Neural cell (in vitro differentiated cells): ENCODE results near the gene FRMPD4. TPM values are rescaled to one million over a fixed set of nuclear protein-coding genes. Genes with fewer than 3 reads are reported as not detected.

Source experiments
- H2AFZ ChIP-seq: fragments of 200-600, 300-800 bp; sonication (generic), shearing (Covaris generic); 2 replicates; pipeline ENCODE4 v1.6.0; 2014; ENCODE audit warnings: low read depth, mild to moderate bottlenecking, antibody characterized with exemption, low read length, moderate library complexity
- H3F3A ChIP-seq: fragments of 200-600 bp; shearing (Covaris generic); 2 replicates; pipeline ENCODE4 v1.6.1; 2016; ENCODE audit warnings: mild to moderate bottlenecking, moderate library complexity, mixed read lengths, antibody characterized with exemption, low read length; ENCODE audit not compliant: insufficient read depth, poor library complexity, severe bottlenecking
- H3K27ac ChIP-seq: fragments of 200-600, 300-800 bp; sonication (generic), shearing (Covaris generic); 2 replicates; pipeline ENCODE4 v1.5.1; 2014; ENCODE audit warnings: mild to moderate bottlenecking, low read length, moderate library complexity
- H3K27me3 ChIP-seq: fragments of 300-800, 200-600 bp; sonication (generic), shearing (Covaris generic); 2 replicates; pipeline ENCODE4 v1.6.0; 2014; ENCODE audit warnings: mild to moderate bottlenecking, low read depth, low read length, moderate library complexity; ENCODE audit not compliant: insufficient read depth
- H3K36me3 ChIP-seq: fragments of 300-800, 200-600 bp; sonication (generic), shearing (Covaris generic); 2 replicates; pipeline ENCODE4 v1.5.1; 2014; ENCODE audit warnings: mild to moderate bottlenecking, antibody characterized with exemption, low read length, moderate library complexity; ENCODE audit not compliant: insufficient read depth
- H3K4me2 ChIP-seq: fragments of 300-800, 200-600 bp; sonication (generic), shearing (Covaris generic); 2 replicates; pipeline ENCODE4 v1.6.0; 2014; ENCODE audit warnings: mild to moderate bottlenecking, low read length
- H3K4me3 ChIP-seq: fragments of 300-800, 200-600 bp; sonication (generic), shearing (Covaris generic); 2 replicates; pipeline ENCODE4 v1.5.1; 2014; ENCODE audit warnings: mild to moderate bottlenecking, low read length, moderate library complexity
- H3K79me2 ChIP-seq: fragments of 200-600 bp; shearing (Covaris generic); replicated peaks from 2 replicates; pipeline ENCODE4 v1.6.0; 2014; ENCODE audit warnings: mild to moderate bottlenecking, low read length, moderate library complexity; ENCODE audit not compliant: insufficient read depth
- H3K9ac ChIP-seq: fragments of 300-800, 200-600 bp; sonication (generic), shearing (Covaris generic); 2 replicates; pipeline ENCODE4 v1.6.1; 2016; ENCODE audit warnings: mild to moderate bottlenecking, low read length, mixed read lengths
- H3K9me2 ChIP-seq: fragments of 200-600 bp; shearing (Covaris generic); 2 replicates; pipeline ENCODE4 v1.6.1; 2016; ENCODE audit warnings: mild to moderate bottlenecking, low read length, mixed read lengths; ENCODE audit not compliant: insufficient read depth
- H3K9me3 ChIP-seq: fragments of 200-600, 300-800 bp; sonication (generic), shearing (Covaris generic); 2 replicates; pipeline ENCODE4 v1.6.1; 2016; ENCODE audit warnings: mild to moderate bottlenecking, mixed run types, low read length, moderate library complexity, mixed read lengths
- H4K20me1 ChIP-seq: fragments of 200-600 bp; shearing (Covaris generic); 2 replicates; pipeline ENCODE4 v1.6.1; 2016; ENCODE audit warnings: mild to moderate bottlenecking, mixed run types; ENCODE audit not compliant: insufficient read depth
- EP300 ChIP-seq: fragments of 450-650 bp; conservative IDR thresholded peaks from 2 replicates; pipeline ENCODE4 v1.6.1; 2014; ENCODE audit warnings: antibody characterized with exemption, mild to moderate bottlenecking, moderate library complexity; ENCODE audit not compliant: poor library complexity, severe bottlenecking
- EZH2 ChIP-seq: fragments of 200-600, 300-800 bp; shearing (Covaris generic), sonication (generic); IDR thresholded peaks from 2 replicates; pipeline ENCODE4 v1.6.1; 2014; ENCODE audit warnings: antibody characterized with exemption, low read length, borderline replicate concordance, mild to moderate bottlenecking; ENCODE audit not compliant: insufficient read depth, poor library complexity, severe bottlenecking
- MXI1 ChIP-seq: fragments of 450-650 bp; conservative IDR thresholded peaks from 2 replicates; pipeline ENCODE4 v1.6.1; 2014; ENCODE audit warnings: antibody characterized with exemption, mild to moderate bottlenecking; ENCODE audit not compliant: poor library complexity, severe bottlenecking
- POLR2AphosphoS5 ChIP-seq: IDR thresholded peaks from 2 replicates; pipeline ENCODE4 v1.6.1; 2012
- RAD21 ChIP-seq: fragments of 450-650 bp; conservative IDR thresholded peaks from 2 replicates; pipeline ENCODE4 v1.6.1; 2014; ENCODE audit warnings: antibody characterized with exemption, mild to moderate bottlenecking, moderate library complexity
- SMC3 ChIP-seq: fragments of 450-650 bp; conservative IDR thresholded peaks from 2 replicates; pipeline ENCODE4 v1.6.1; 2014; ENCODE audit warnings: antibody characterized with exemption, mild to moderate bottlenecking, moderate library complexity; ENCODE audit not compliant: poor library complexity
- TAF1 ChIP-seq: IDR thresholded peaks from 2 replicates; pipeline ENCODE4 v1.6.1; 2012; ENCODE audit warnings: low read depth
- polyA plus RNA-seq: library from polyadenylated mRNA; depleted of rRNA; stranded (reverse); fragments of >200 nt; gene quantifications from 2 replicates; pipeline ENCODE4 v1.2.3, GENCODE V29; 2014
- TF ChIP-seq, protein P1 (sequence below): fragments of 450-650 bp; IDR thresholded peaks from 2 replicates; pipeline ENCODE4 v1.5.1; 2014; ENCODE audit warnings: antibody characterized with exemption, mild to moderate bottlenecking, moderate library complexity; ENCODE audit not compliant: poor library complexity, severe bottlenecking
- TF ChIP-seq, protein P2 (sequence below): IDR thresholded peaks from 2 replicates; pipeline ENCODE4 v1.6.1; 2012; ENCODE audit warnings: borderline replicate concordance

FRMPD4 gene
- polyA plus RNA-seq, 1 donor from 2014 or later, result 1.2 TPM

DNA sequence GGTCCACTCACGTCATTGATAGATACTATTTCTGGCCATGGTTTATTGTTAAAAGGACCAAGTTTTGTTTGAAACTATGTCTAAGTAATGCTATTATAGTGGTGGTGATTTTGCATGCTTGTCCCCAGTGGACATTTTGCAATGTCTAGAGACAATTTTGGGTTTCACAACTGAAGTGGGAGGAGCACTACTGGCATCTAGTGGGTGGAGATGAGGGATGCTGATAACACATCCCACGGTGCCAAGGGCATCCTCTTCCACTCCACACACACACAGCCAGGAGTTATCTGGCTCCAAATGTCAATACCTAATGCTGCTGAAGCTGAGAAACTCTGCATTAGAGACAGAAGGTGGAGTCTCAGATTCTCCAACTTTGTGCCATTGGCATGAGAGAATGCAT is 131.2 kb downstream of the FRMPD4 start:
- Histone ChIP-seq H3K27ac (no peak overlapping the region), H4K20me1 (no peaks in the 10 kb centered on the region), H3K36me3 (no peaks in the 10 kb centered on the region), H3K27me3 (no peaks in the 10 kb centered on the region), H3K9me3 (no peaks in the 10 kb centered on the region), H3K9ac (no peak overlapping the region), H3K4me3 (no peak overlapping the region), H3F3A (no peaks in the 10 kb centered on the region), H3K79me2 (no peaks in the 10 kb centered on the region), H3K4me2 (no peak overlapping the region), H3K9me2 (no peaks in the 10 kb centered on the region), H2AFZ (no peak overlapping the region)
- TF ChIP-seq EP300, result no peak

DNA sequence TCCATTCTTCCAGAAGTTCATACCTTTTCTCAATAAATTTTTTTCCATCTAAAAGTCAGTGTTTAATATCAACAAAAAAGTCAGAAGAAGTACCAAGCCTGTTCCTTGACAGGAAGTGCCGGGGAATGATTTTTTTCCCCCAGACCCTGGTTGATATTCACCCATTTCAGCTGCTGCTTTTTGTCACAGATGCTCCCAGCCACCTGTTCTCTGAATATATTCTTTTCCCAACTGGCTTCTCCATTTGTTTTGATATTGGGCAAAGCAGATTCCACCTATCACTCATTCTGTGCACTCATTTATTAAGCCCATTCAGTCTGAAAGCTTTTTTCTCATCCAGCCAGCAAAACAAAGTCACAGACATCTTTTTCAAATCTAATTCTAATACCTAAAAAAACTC is 139.9 kb downstream of the FRMPD4 start:
- no peak overlapping the region for H2AFZ ChIP-seq
- H3K9me2 ChIP-seq, result no peaks in the 10 kb centered on the region
- no peak for TF ChIP-seq TAF1
- TF ChIP-seq RAD21, result no peak
- TF ChIP-seq EP300, result no peak
- TF ChIP-seq, protein P1, sequence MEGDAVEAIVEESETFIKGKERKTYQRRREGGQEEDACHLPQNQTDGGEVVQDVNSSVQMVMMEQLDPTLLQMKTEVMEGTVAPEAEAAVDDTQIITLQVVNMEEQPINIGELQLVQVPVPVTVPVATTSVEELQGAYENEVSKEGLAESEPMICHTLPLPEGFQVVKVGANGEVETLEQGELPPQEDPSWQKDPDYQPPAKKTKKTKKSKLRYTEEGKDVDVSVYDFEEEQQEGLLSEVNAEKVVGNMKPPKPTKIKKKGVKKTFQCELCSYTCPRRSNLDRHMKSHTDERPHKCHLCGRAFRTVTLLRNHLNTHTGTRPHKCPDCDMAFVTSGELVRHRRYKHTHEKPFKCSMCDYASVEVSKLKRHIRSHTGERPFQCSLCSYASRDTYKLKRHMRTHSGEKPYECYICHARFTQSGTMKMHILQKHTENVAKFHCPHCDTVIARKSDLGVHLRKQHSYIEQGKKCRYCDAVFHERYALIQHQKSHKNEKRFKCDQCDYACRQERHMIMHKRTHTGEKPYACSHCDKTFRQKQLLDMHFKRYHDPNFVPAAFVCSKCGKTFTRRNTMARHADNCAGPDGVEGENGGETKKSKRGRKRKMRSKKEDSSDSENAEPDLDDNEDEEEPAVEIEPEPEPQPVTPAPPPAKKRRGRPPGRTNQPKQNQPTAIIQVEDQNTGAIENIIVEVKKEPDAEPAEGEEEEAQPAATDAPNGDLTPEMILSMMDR, result no peak
- no peak for TF ChIP-seq POLR2AphosphoS5
- no peak for TF ChIP-seq SMC3
- TF ChIP-seq MXI1, result no peak
- no peak for TF ChIP-seq EZH2
- TF ChIP-seq, protein P2, sequence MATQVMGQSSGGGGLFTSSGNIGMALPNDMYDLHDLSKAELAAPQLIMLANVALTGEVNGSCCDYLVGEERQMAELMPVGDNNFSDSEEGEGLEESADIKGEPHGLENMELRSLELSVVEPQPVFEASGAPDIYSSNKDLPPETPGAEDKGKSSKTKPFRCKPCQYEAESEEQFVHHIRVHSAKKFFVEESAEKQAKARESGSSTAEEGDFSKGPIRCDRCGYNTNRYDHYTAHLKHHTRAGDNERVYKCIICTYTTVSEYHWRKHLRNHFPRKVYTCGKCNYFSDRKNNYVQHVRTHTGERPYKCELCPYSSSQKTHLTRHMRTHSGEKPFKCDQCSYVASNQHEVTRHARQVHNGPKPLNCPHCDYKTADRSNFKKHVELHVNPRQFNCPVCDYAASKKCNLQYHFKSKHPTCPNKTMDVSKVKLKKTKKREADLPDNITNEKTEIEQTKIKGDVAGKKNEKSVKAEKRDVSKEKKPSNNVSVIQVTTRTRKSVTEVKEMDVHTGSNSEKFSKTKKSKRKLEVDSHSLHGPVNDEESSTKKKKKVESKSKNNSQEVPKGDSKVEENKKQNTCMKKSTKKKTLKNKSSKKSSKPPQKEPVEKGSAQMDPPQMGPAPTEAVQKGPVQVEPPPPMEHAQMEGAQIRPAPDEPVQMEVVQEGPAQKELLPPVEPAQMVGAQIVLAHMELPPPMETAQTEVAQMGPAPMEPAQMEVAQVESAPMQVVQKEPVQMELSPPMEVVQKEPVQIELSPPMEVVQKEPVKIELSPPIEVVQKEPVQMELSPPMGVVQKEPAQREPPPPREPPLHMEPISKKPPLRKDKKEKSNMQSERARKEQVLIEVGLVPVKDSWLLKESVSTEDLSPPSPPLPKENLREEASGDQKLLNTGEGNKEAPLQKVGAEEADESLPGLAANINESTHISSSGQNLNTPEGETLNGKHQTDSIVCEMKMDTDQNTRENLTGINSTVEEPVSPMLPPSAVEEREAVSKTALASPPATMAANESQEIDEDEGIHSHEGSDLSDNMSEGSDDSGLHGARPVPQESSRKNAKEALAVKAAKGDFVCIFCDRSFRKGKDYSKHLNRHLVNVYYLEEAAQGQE, result no peak
- no peaks in the 10 kb centered on the region for H3K9me3 ChIP-seq
- no peaks in the 10 kb centered on the region for H4K20me1 ChIP-seq
- H3K27ac ChIP-seq, result no peak overlapping the region
- no peak overlapping the region for H3K4me2 ChIP-seq
- no peaks in the 10 kb centered on the region for H3K36me3 ChIP-seq
- no peaks in the 10 kb centered on the region for H3K27me3 ChIP-seq
- no peak overlapping the region for H3K9ac ChIP-seq
- H3K79me2 ChIP-seq, result no peaks in the 10 kb centered on the region
- H3F3A ChIP-seq, result no peaks in the 10 kb centered on the region
- no peak overlapping the region for H3K4me3 ChIP-seq

DNA sequence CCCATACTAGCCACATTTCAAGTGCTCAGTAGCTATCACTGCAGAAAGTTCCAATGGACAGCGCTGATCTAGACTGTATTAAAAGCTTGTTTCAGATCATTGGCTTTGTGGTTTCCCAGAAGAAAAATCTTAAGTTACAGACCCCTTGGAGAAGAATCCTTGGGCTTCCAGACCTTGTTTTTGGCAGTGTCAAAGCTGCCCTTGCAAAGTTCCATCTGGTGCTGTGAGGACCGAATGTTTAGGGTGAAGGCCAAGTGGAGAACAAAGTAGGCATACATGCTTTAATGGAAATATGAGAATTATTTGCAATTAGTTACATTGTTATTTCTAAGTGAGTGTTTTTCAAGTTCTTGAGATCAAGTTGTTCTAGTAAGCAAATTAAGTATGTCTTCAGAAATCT is 144.7 kb downstream of the FRMPD4 start:
- no peak overlapping the region for H3K9ac ChIP-seq
- no peak overlapping the region for H2AFZ ChIP-seq
- H3K9me2 ChIP-seq, result no peaks in the 10 kb centered on the region
- no peaks in the 10 kb centered on the region for H3K27me3 ChIP-seq
- no peak overlapping the region for H3K27ac ChIP-seq
- TF ChIP-seq EP300 (no peak), TAF1 (no peak), MXI1 (no peak), POLR2AphosphoS5 (no peak), RAD21 (no peak), SMC3 (no peak), EZH2 (no peak)
- TF ChIP-seq, protein P1, result no peak
- TF ChIP-seq, protein P2, result no peak
- H3K79me2 ChIP-seq, result no peaks in the 10 kb centered on the region
- H3K9me3 ChIP-seq, result no peaks in the 10 kb centered on the region
- H3K4me3 ChIP-seq, result no peak overlapping the region
- H3K36me3 ChIP-seq, result no peaks in the 10 kb centered on the region
- H3F3A ChIP-seq, result no peaks in the 10 kb centered on the region
- H4K20me1 ChIP-seq, result no peaks in the 10 kb centered on the region
- H3K4me2 ChIP-seq, result no peak overlapping the region
